ENCODE data around the gene CYB5B. TPM values are rescaled to one million over a fixed set of nuclear protein-coding genes. Genes with fewer than 3 reads are reported as not detected.

CYB5B gene
- total RNA-seq, 1 experiment from 2014 or later: 355 TPM

DNA sequence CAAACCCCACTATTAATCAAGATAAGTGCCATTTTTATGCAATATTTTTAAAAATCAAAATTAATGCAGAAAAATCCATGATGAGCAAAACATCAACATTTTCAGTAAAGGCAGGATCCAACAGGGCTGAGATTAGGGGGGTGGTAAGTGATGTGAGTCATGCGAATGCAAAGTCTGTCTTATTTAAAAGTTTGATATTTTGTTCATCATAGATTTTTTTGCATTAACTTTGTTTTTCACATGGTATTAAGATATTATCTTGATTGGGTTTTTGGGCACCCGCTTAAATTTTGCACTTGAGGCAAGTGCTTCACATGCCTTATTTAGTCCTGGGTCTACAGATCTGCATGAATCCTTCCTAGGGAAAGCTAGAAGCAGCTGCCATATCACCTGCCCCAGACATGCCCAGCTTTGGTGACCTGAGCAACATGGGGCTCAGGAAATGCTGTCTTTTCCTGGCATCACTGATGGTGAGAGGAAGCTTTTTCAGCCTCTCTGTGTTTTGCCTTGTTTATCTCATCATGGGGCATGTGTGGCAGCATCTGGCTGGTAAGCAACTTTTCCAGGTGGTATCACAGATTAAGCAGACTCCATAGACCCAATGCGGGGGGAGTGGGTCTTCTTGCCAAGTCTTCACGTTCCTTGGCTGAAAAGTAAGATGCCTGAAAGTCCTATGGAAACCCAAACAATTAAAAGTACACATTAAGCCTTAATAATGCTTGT lies 83.8 kb downstream of the CYB5B start:
- no peaks in the 10 kb centered on the region for H3K36me3 Mint-ChIP-seq (ENCODE audit: insufficient read depth, unreplicated experiment)
- Histone ChIP-seq H3K36me3 (ENCODE audit: control insufficient read depth, insufficient read depth, low read length) (no peaks in the 10 kb centered on the region), H3K27me3 (replicated peaks; ENCODE audit: control insufficient read depth, insufficient read depth, low read length) (no peaks in the 10 kb centered on the region; the same call in 1 of the 2 replicates), H3K9me3 (no peaks in the 10 kb centered on the region), H3K4me1 (peaks cover 7% of the 10 kb centered on the region), H3K4me3 (ENCODE audit: low read depth, low read length) (no peak overlapping the region)
- H3K27me3 Mint-ChIP-seq (ENCODE audit: insufficient read depth, unreplicated experiment): no peaks in the 10 kb centered on the region
- TF ChIP-seq CTCF (IDR thresholded peaks at IDR 0.05; ENCODE audit: insufficient read depth in 1 of 2, low read depth in 1 of 2, low read length in 1 of 2, severe bottlenecking in 1 of 2, unreplicated experiment in 1 of 2): no peak
- no TSS peak for BruUV-seq (replicated peaks)
- no peak for DNase-seq
- no peak overlapping the region for H3K27ac Mint-ChIP-seq (ENCODE audit: unreplicated experiment)
- peaks cover 8% of the 10 kb centered on the region for H3K4me1 Mint-ChIP-seq (ENCODE audit: low read depth, unreplicated experiment)
- intact Hi-C loops (cut with micrococcal nuclease; ENCODE audit: unreplicated experiment): no loop called here
- H3K4me3 Mint-ChIP-seq (ENCODE audit: unreplicated experiment): no peak overlapping the region
- POLR2A ChIA-PET: no interaction called here
- H3K9me3 Mint-ChIP-seq (ENCODE audit: unreplicated experiment): no peaks in the 10 kb centered on the region
- CTCF ChIA-PET: no interaction called here

- Mint-ChIP-seq H3K4me3 (ENCODE audit: unreplicated experiment) (no peak overlapping the region), H3K36me3 (ENCODE audit: insufficient read depth, unreplicated experiment) (no peaks in the 10 kb centered on the region), H3K9me3 (ENCODE audit: unreplicated experiment) (no peaks in the 10 kb centered on the region), H3K4me1 (ENCODE audit: low read depth, unreplicated experiment) (peaks cover 14% of the 10 kb centered on the region), H3K27ac (ENCODE audit: unreplicated experiment) (no peak overlapping the region), H3K27me3 (ENCODE audit: insufficient read depth, unreplicated experiment) (no peaks in the 10 kb centered on the region)
- POLR2A ChIA-PET: no interaction called here
- no TSS peak for BruUV-seq (replicated peaks)
- Histone ChIP-seq H3K4me1 (peaks cover 11% of the 10 kb centered on the region), H3K9me3 (no peaks in the 10 kb centered on the region), H3K27me3 (replicated peaks; ENCODE audit: control insufficient read depth, insufficient read depth, low read length) (no peaks in the 10 kb centered on the region; the same call in 1 of the 2 replicates), H3K4me3 (ENCODE audit: low read depth, low read length) (no peak overlapping the region), H3K36me3 (ENCODE audit: control insufficient read depth, insufficient read depth, low read length) (no peaks in the 10 kb centered on the region)
- no peak for TF ChIP-seq CTCF (IDR thresholded peaks at IDR 0.05; ENCODE audit: insufficient read depth in 1 of 2, low read depth in 1 of 2, low read length in 1 of 2, severe bottlenecking in 1 of 2, unreplicated experiment in 1 of 2)
- intact Hi-C loops (cut with micrococcal nuclease; ENCODE audit: unreplicated experiment): no loop called here
- DNase-seq: no peak
- CTCF ChIA-PET: no interaction called here
These were observed 84.7 kb downstream of the CYB5B start for GRCh38 chr16:69509125-69509524.

DNA sequence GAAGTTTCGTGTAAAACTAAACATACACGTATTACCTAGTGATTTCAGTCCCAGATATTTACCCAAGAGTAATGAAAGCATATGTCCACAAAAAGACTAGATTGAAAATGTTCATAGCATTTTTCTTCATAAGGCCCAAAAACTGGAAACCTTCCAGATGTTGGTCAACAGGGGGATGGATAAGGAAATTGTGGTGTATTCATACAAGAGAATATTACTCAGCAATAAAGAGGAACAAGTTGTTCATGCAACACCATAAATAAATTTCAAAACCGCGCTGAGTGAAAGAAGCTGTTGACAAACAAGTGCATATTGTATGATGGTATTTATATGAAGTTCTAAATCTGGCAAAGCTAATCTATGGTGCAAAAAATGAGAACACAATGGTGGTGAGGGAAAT lies 87.2 kb downstream of the CYB5B start:
- BruUV-seq (replicated peaks): no TSS peak
- Mint-ChIP-seq H3K27ac (ENCODE audit: unreplicated experiment) (no peak overlapping the region), H3K4me3 (ENCODE audit: unreplicated experiment) (no peak overlapping the region), H3K4me1 (ENCODE audit: low read depth, unreplicated experiment) (peaks cover 29% of the 10 kb centered on the region), H3K36me3 (ENCODE audit: insufficient read depth, unreplicated experiment) (no peaks in the 10 kb centered on the region), H3K9me3 (ENCODE audit: unreplicated experiment) (no peaks in the 10 kb centered on the region), H3K27me3 (ENCODE audit: insufficient read depth, unreplicated experiment) (no peaks in the 10 kb centered on the region)
- ChIA-PET POLR2A (no interaction called here), CTCF (no interaction called here)
- Histone ChIP-seq H3K4me1 (peaks cover 17% of the 10 kb centered on the region), H3K4me3 (ENCODE audit: low read depth, low read length) (no peak overlapping the region), H3K27me3 (replicated peaks; ENCODE audit: control insufficient read depth, insufficient read depth, low read length) (no peaks in the 10 kb centered on the region; the same call in 1 of the 2 replicates), H3K9me3 (no peaks in the 10 kb centered on the region), H3K36me3 (ENCODE audit: control insufficient read depth, insufficient read depth, low read length) (no peaks in the 10 kb centered on the region)
- no peak for DNase-seq
- no peak for TF ChIP-seq CTCF (IDR thresholded peaks at IDR 0.05; ENCODE audit: insufficient read depth in 1 of 2, low read depth in 1 of 2, low read length in 1 of 2, severe bottlenecking in 1 of 2, unreplicated experiment in 1 of 2)
- intact Hi-C loops (cut with micrococcal nuclease; ENCODE audit: unreplicated experiment): no loop called here
